MCF 10A (cell line): ENCODE data around the gene TMEM184B. TPM values are rescaled to one million over a fixed set of nuclear protein-coding genes. Genes with fewer than 3 reads are reported as not detected.
A peak's percentile ranks its signal among the peaks of the same experiment; 100 is the strongest.

Experiments
- Bru-seq: library from RNA; stranded (reverse); fragments of 400-500 nt; gene quantifications from one replicate; lab custom pipeline; 2021; lab: Mats Ljungman, UMichigan
- BruChase-seq, 2 experiments: library from RNA; stranded (reverse); fragments of 400-500 nt; gene quantifications; one replicate each; lab custom pipeline; 2021; lab: Mats Ljungman, UMichigan
- BruUV-seq: library from RNA; stranded (reverse); fragments of 400-500 nt; replicated peaks from 2 replicates; lab custom pipeline; 2021; lab: Mats Ljungman, UMichigan
- CTCF ChIA-PET: fragments of 300-600 bp; sonication (Branson Sonifier 250); formaldehyde crosslinking; extraction: SDS; loops from one replicate; lab custom pipeline; 2021; ENCODE audit warnings: antibody characterized with exemption, inconsistent platforms; lab: Yijun Ruan, JAX
- POLR2A ChIA-PET: fragments of 300-600, 350-650 bp; sonication (Branson Sonifier 250); formaldehyde crosslinking; extraction: SDS; loops from one replicate; lab custom pipeline; 2020; ENCODE audit warnings: antibody characterized with exemption, inconsistent platforms; lab: Yijun Ruan, JAX
- DNase-seq: peaks from one replicate; pipeline ENCODE4 v3.0.0-alpha.2; 2018; ENCODE audit not compliant: unreplicated experiment
- H3K27ac Mint-ChIP-seq: one replicate; pipeline ENCODE4 v1.8.0; 2022; ENCODE audit warnings: mild to moderate bottlenecking, low read depth, mixed read lengths; ENCODE audit not compliant: unreplicated experiment
- H3K27me3 Mint-ChIP-seq: one replicate; pipeline ENCODE4 v1.8.0; 2022; ENCODE audit warnings: mixed read lengths; ENCODE audit not compliant: insufficient read depth, unreplicated experiment
- H3K36me3 Mint-ChIP-seq: one replicate; pipeline ENCODE4 v1.8.0; 2022; ENCODE audit warnings: mild to moderate bottlenecking, moderate library complexity, mixed read lengths; ENCODE audit not compliant: insufficient read depth, unreplicated experiment
- H3K4me1 Mint-ChIP-seq: one replicate; pipeline ENCODE4 v1.8.0; 2022; ENCODE audit warnings: mixed read lengths; ENCODE audit not compliant: insufficient read depth, unreplicated experiment
- H3K4me3 Mint-ChIP-seq: one replicate; pipeline ENCODE4 v1.8.0; 2022; ENCODE audit warnings: mild to moderate bottlenecking, moderate library complexity, mixed read lengths; ENCODE audit not compliant: unreplicated experiment
- H3K9me3 Mint-ChIP-seq: one replicate; pipeline ENCODE4 v1.8.0; 2022; ENCODE audit warnings: mixed read lengths; ENCODE audit not compliant: unreplicated experiment
- CTCF ChIP-seq: fragments of 200-600 bp; IDR thresholded peaks from one replicate; pipeline ENCODE4 v1.8.0; 2022; ENCODE audit warnings: antibody characterized with exemption, mild to moderate bottlenecking; ENCODE audit not compliant: unreplicated experiment
- intact Hi-C: fragments of 100-400 bp; cut with micrococcal nuclease; formaldehyde crosslinking; loops from 2 replicates; pipeline ENCODE4 v1.14.1; 2022
- long read RNA-seq: library from polyadenylated mRNA; stranded (forward); transcript quantifications from one replicate; pipeline ENCODE4 v2.0.0, GENCODE V29; 2022
- total RNA-seq: library from RNA; stranded (reverse); gene quantifications from 2 replicates; pipeline ENCODE4 v1.2.3, GENCODE V29; 2022

Gene TMEM184B
- total RNA-seq: 58.7 and 69.1 TPM in 2 replicates
- Bru-seq, nascent RNA: percentile 66 among the genes with signal in this experiment
- percentile 79 among the genes with signal in this experiment for BruChase-seq, experiment 1, labeled RNA remaining after a 6-hour chase
- BruChase-seq, experiment 2, labeled RNA remaining after a 2-hour chase: percentile 74 among the genes with signal in this experiment
- long read RNA-seq, full-length matches to known transcripts: 108 of 160 reads
- long read RNA-seq, partial matches to known transcripts: 27 of 160 reads
- long read RNA-seq, other reads (novel, unspliced or antisense): 25 of 160 reads

GRCh38 chr22:38272373-38273134, at the start of gene TMEM184B:
Gene TMEM184B, minus strand, starts transcription at chr22:38273010. Its CDS starts 25,049 bp downstream, at chr22:38247961.
- no peak for TF ChIP-seq CTCF
- BruUV-seq: no TSS peak
- CTCF ChIA-PET: interaction anchor here (0.7 kb wide), 2 partner anchors 214 to 425 kb away, joined by 3 read pairs; no protein-coding TSS in a partner anchor
- intact Hi-C loops: no loop called here
- POLR2A ChIA-PET: interaction anchor here (0.6 to 2.4 kb wide), 12 partner anchors 11 to 1804 kb away, joined by 3 to 13 read pairs (median 4); partner anchors contain the start of genes CSNK1E and PLA2G6
- Mint-ChIP-seq H3K27ac (peak within 1 kb of the TSS; percentile 86), H3K36me3 (peaks cover 17% of the 10 kb centered on the region), H3K27me3 (no peaks in the 10 kb centered on the region), H3K4me1 (peaks cover 21% of the 10 kb centered on the region), H3K9me3 (no peaks in the 10 kb centered on the region), H3K4me3 (peak within 1 kb of the TSS; percentile 74)
- peak; percentile 67 for DNase-seq

- no peak overlapping the region for H3K4me3 Mint-ChIP-seq
- H3K4me1 Mint-ChIP-seq: peaks cover 11% of the 10 kb centered on the region
- intact Hi-C loops: no loop called here
- no peak for DNase-seq
- no TSS peak for BruUV-seq
- TF ChIP-seq CTCF: no peak
- peaks cover 11% of the 10 kb centered on the region for H3K36me3 Mint-ChIP-seq
- ChIA-PET CTCF (no interaction called here), POLR2A (interaction anchor here (0.6 to 1.4 kb wide), 2 partner anchors 15 to 377 kb away, joined by 3 to 10 read pairs; no protein-coding TSS in a partner anchor)
- no peaks in the 10 kb centered on the region for H3K27me3 Mint-ChIP-seq
- H3K27ac Mint-ChIP-seq: peak overlapping the region; percentile 27
- no peaks in the 10 kb centered on the region for H3K9me3 Mint-ChIP-seq
Measured at GRCh38 chr22:38320605-38321402, 48.0 kb upstream of the TMEM184B start.

GRCh38 chr22:38318792-38319773, 46.3 kb upstream of the TMEM184B start:
- Mint-ChIP-seq H3K4me3 (peak overlapping the region; percentile 93), H3K36me3 (peaks cover 14% of the 10 kb centered on the region), H3K4me1 (peaks cover 22% of the 10 kb centered on the region), H3K9me3 (no peaks in the 10 kb centered on the region), H3K27me3 (no peaks in the 10 kb centered on the region), H3K27ac (peak overlapping the region; percentile 93)
- BruUV-seq: TSS peak; percentile 33
- POLR2A ChIA-PET: interaction anchor here (0.7 to 10.0 kb wide), 17 partner anchors 8 to 262 kb away, joined by 3 to 146 read pairs (median 7); partner anchors contain the start of genes PICK1, PLA2G6 and TMEM184B
- DNase-seq: no peak
- intact Hi-C loops: loop anchor here (1.0 to 5.0 kb wide), 2 partner anchors 29 to 77 kb away; no protein-coding TSS in a partner anchor
- CTCF ChIA-PET: interaction anchor here (0.6 to 1.6 kb wide), 3 partner anchors 21 to 213 kb away, joined by 3 read pairs; no protein-coding TSS in a partner anchor
- TF ChIP-seq CTCF: no peak
